ENCODE data around the gene GPR42.

DNA sequence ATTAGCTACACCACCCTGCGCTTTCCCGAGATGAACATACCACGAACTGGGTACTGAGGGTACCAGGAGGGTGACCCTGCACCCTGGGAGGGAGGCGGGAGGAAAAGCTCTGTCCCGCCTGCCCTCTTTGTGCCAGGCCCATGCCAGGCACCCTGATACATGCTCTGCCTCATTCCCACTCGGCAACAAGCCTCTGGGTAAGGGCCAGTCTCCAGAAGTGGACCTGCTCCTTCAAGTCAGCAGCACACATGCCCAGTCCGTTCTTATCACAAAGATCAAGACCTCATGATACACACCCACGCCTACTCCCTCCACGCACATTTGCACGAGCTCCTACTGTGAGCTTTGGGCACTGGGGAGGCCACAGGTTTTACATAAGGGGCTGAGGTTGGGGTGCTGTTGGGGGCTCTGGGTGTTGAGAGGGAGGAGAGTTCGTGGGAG, 25.2 kb upstream of the GPR42 start:
- TF ChIP-seq POLR2AphosphoS5 (IDR thresholded peaks at IDR 0.05): peak in 1 of 3 donors; percentile 44
- TF ChIP-seq CTCF (IDR thresholded peaks at IDR 0.05 in 8 of 11, conservative IDR thresholded peaks at IDR 0.05 in 3 of 11): no peak
- TF ChIP-seq POLR2A (IDR thresholded peaks at IDR 0.05): no peak

Measured in spleen (tissue), 7 donors.